ENCODE data around the gene CACNB3. TPM values are rescaled to one million over a fixed set of nuclear protein-coding genes. Genes with fewer than 3 reads are reported as not detected.

CACNB3 gene
- total and polyA plus RNA-seq, 2 donors (not counting 1 experiment from before 2014, with no cell fraction given), result 1.6 to 4.0 TPM

GRCh38 chr12:48775991-48776649, 42.2 kb upstream of the CACNB3 start:
- Histone ChIP-seq H2AFZ (ENCODE audit: insufficient read depth, low read depth, low read length, poor library complexity, severe bottlenecking) (no peak overlapping the region), H3K4me1 (ENCODE audit: control insufficient read depth in 2 of 2, insufficient read depth in 2 of 2, low read length in 2 of 2) (no peaks in the 10 kb centered on the region), H3K36me3 (replicated peaks in 1 of 2; ENCODE audit: control extremely low read depth in 1 of 2, control insufficient read depth in 1 of 2, extremely low read depth in 1 of 2, insufficient read depth in 2 of 2, low read length in 1 of 2) (no peaks in the 10 kb centered on the region), H3K9me3 (ENCODE audit: control extremely low read depth in 1 of 3, control insufficient read depth in 2 of 3, insufficient read depth in 1 of 3, low read length in 2 of 3) (no peaks in the 10 kb centered on the region), H3K79me2 (ENCODE audit: control insufficient read depth, insufficient read depth, low read length) (no peaks in the 10 kb centered on the region), H3K27me3 (replicated peaks in 1 of 4; ENCODE audit: control extremely low read depth in 1 of 4, control insufficient read depth in 3 of 4, insufficient read depth in 4 of 4, low read length in 3 of 4) (peaks cover 0 to under 1% (median 0%) of the 10 kb centered on the region in 4 experiments), H4K20me1 (ENCODE audit: control insufficient read depth, insufficient read depth, low read length, poor library complexity, severe bottlenecking) (no peaks in the 10 kb centered on the region), H3K27ac (ENCODE audit: low read length in 2 of 2) (no peak overlapping the region), H3K4me2 (replicated peaks; ENCODE audit: low read depth, low read length, poor library complexity, severe bottlenecking) (no peak overlapping the region), H3K4me3 (ENCODE audit: control extremely low read depth in 1 of 5, extremely low read depth in 1 of 5, insufficient read depth in 1 of 5, low read depth in 2 of 5, low read length in 4 of 5) (no peak overlapping the region), H3K9ac (ENCODE audit: low read length) (no peak overlapping the region)
- intact Hi-C loops (cut with micrococcal nuclease), result no loop called here
- ChIA-PET CTCF (no interaction called here), POLR2A (no interaction called here)
- TF ChIP-seq CTCF (IDR thresholded peaks at IDR 0.05), result no peak
- TF ChIP-seq EZH2 (IDR thresholded peaks at IDR 0.05; ENCODE audit: borderline replicate concordance, insufficient read depth, low read depth, low read length, poor library complexity, severe bottlenecking), result no peak
- H3K27ac Mint-ChIP-seq, result no peak overlapping the region
- H3K4me3 Mint-ChIP-seq, result no peak overlapping the region
- no peaks in the 10 kb centered on the region for H3K4me1 Mint-ChIP-seq
- H3K9me3 Mint-ChIP-seq (ENCODE audit: insufficient read depth), result no peaks in the 10 kb centered on the region
- 97% methylated on average over 29 of the region's 29 CpGs for WGBS (ENCODE audit: insufficient coverage)
- DNase-seq, result no peak
- ATAC-seq (ENCODE audit: low read depth), result no peak
- H3K27me3 Mint-ChIP-seq, result no peaks in the 10 kb centered on the region

- POLR2A ChIA-PET, result no interaction called here
- H3K4me1 Mint-ChIP-seq, result no peaks in the 10 kb centered on the region
These were observed 41.3 kb upstream of the CACNB3 start for GRCh38 chr12:48776956-48777355.

More at GRCh38 chr12:48776956-48777355, 41.3 kb upstream of the CACNB3 start:
- WGBS (ENCODE audit: insufficient coverage), result 100% methylated on average over 3 of the region's 6 CpGs
- Histone ChIP-seq H3K79me2 (ENCODE audit: control insufficient read depth, insufficient read depth, low read length) (no peaks in the 10 kb centered on the region), H3K9me3 (ENCODE audit: control extremely low read depth in 1 of 3, control insufficient read depth in 2 of 3, insufficient read depth in 1 of 3, low read length in 2 of 3) (no peaks in the 10 kb centered on the region), H3K4me1 (ENCODE audit: control insufficient read depth in 2 of 2, insufficient read depth in 2 of 2, low read length in 2 of 2) (no peaks in the 10 kb centered on the region), H3K36me3 (replicated peaks in 1 of 2; ENCODE audit: control extremely low read depth in 1 of 2, control insufficient read depth in 1 of 2, extremely low read depth in 1 of 2, insufficient read depth in 2 of 2, low read length in 1 of 2) (no peaks in the 10 kb centered on the region), H4K20me1 (ENCODE audit: control insufficient read depth, insufficient read depth, low read length, poor library complexity, severe bottlenecking) (no peaks in the 10 kb centered on the region), H3K9ac (ENCODE audit: low read length) (no peak overlapping the region), H3K27me3 (replicated peaks in 1 of 4; ENCODE audit: control extremely low read depth in 1 of 4, control insufficient read depth in 3 of 4, insufficient read depth in 4 of 4, low read length in 3 of 4) (peaks cover 0 to 3% (median 0%) of the 10 kb centered on the region in 4 experiments), H3K4me2 (replicated peaks; ENCODE audit: low read depth, low read length, poor library complexity, severe bottlenecking) (no peak overlapping the region), H3K27ac (ENCODE audit: low read length in 2 of 2) (no peak overlapping the region), H2AFZ (ENCODE audit: insufficient read depth, low read depth, low read length, poor library complexity, severe bottlenecking) (no peak overlapping the region), H3K4me3 (ENCODE audit: control extremely low read depth in 1 of 5, extremely low read depth in 1 of 5, insufficient read depth in 1 of 5, low read depth in 2 of 5, low read length in 4 of 5) (no peak overlapping the region)
- no peak overlapping the region for H3K27ac Mint-ChIP-seq
- intact Hi-C loops (cut with micrococcal nuclease), result no loop called here
- H3K4me3 Mint-ChIP-seq, result no peak overlapping the region
- H3K27me3 Mint-ChIP-seq, result peaks cover 5% of the 10 kb centered on the region
- H3K9me3 Mint-ChIP-seq (ENCODE audit: insufficient read depth), result no peaks in the 10 kb centered on the region
- TF ChIP-seq CTCF (IDR thresholded peaks at IDR 0.05) (no peak), EZH2 (IDR thresholded peaks at IDR 0.05; ENCODE audit: borderline replicate concordance, insufficient read depth, low read depth, low read length, poor library complexity, severe bottlenecking) (no peak)
- DNase-seq, result no peak
- CTCF ChIA-PET, result interaction anchor here (1.9 kb wide), 1 partner anchor 16 kb away, joined by 10 read pairs; no protein-coding TSS in a partner anchor
- no peak for ATAC-seq (ENCODE audit: low read depth)
